HepG2 (cell line): Measurements from ENCODE around the gene SLC2A4. TPM values are rescaled to one million over a fixed set of nuclear protein-coding genes. Genes with fewer than 3 reads are reported as not detected.

Source experiments
- ASH2L ChIP-seq: fragments of 300-600, 200-600 bp; sonication (generic); IDR thresholded peaks from 2 replicates; pipeline ENCODE4 v1.7.0; 2017; ENCODE audit warnings: low read depth, mild to moderate bottlenecking, moderate library complexity, mixed read lengths, low read length; ENCODE audit not compliant: insufficient read length
- CREM ChIP-seq, 2 experiments: sonication (generic) in 1 of 2; formaldehyde crosslinking in 1 of 2; IDR thresholded peaks; 2 replicates each; pipeline versions ENCODE4 v1.4.0 to v1.6.1; 2016 to 2020; ENCODE audit warnings: antibody characterized with exemption in 1 of 2, mild to moderate bottlenecking in 1 of 2, missing genetic modification reagents in 1 of 2
- EHMT2 ChIP-seq: fragments of 200-600 bp; sonication (generic); IDR thresholded peaks from 2 replicates; pipeline ENCODE4 v1.7.0; 2017; ENCODE audit warnings: antibody characterized with exemption, low read depth, low read length, borderline replicate concordance
- ELF1 ChIP-seq: sonication (generic); formaldehyde crosslinking; IDR thresholded peaks from 2 replicates; pipeline ENCODE4 v1.4.0; 2020; ENCODE audit warnings: missing genetic modification reagents
- KLF16 ChIP-seq, 2 experiments: sonication (generic) in 1 of 2; formaldehyde crosslinking in 1 of 2; IDR thresholded peaks; 2 replicates each; pipeline versions ENCODE4 v1.6.1 to v1.8.0; 2016 to 2023; ENCODE audit warnings: missing genetic modification reagents in 2 of 2, missing compliant biosample characterization in 1 of 2
- MED1 ChIP-seq: sonication (generic); formaldehyde crosslinking; IDR thresholded peaks from 2 replicates; pipeline ENCODE4 v1.4.0; 2020; ENCODE audit warnings: missing genetic modification reagents
- NFYB ChIP-seq: sonication (generic); formaldehyde crosslinking; IDR thresholded peaks from 2 replicates; pipeline ENCODE4 v1.4.0; 2020; ENCODE audit warnings: missing genetic modification reagents
- PAF1 ChIP-seq: IDR thresholded peaks from 2 replicates; pipeline ENCODE4 v1.6.1; 2016; ENCODE audit warnings: missing genetic modification reagents, missing compliant biosample characterization
- PRPF4 ChIP-seq: fragments of 200-400 bp; formaldehyde crosslinking; IDR thresholded peaks from 2 replicates; pipeline ENCODE4 v1.6.1; 2016; ENCODE audit warnings: low read length, low read depth; ENCODE audit not compliant: poor library complexity, severe bottlenecking
- SAP130 ChIP-seq: IDR thresholded peaks from 2 replicates; pipeline ENCODE4 v1.6.1; 2016; ENCODE audit warnings: low read depth
- TP53 ChIP-seq: sonication (generic); formaldehyde crosslinking; conservative IDR thresholded peaks from 2 replicates; pipeline ENCODE4 v1.4.0; 2020; ENCODE audit warnings: missing genetic modification reagents
- ZNF335 ChIP-seq: sonication (generic); formaldehyde crosslinking; IDR thresholded peaks from 2 replicates; pipeline ENCODE4 v1.4.0; 2020; ENCODE audit warnings: missing genetic modification reagents
- ZNF431 ChIP-seq: sonication (generic); formaldehyde crosslinking; IDR thresholded peaks from 2 replicates; pipeline ENCODE4 v1.9.0; 2022; ENCODE audit warnings: missing genetic modification reagents, low read depth, mild to moderate bottlenecking, borderline replicate concordance
- ZNF557 ChIP-seq: sonication (generic); formaldehyde crosslinking; IDR thresholded peaks from 2 replicates; pipeline ENCODE4 v1.4.0; 2020; ENCODE audit warnings: missing genetic modification reagents
- ZNF644 ChIP-seq: IDR thresholded peaks from 2 replicates; pipeline ENCODE4 v1.6.1; 2016; ENCODE audit warnings: low read depth
- polyA plus RNA-seq, 8 experiments: library from polyadenylated mRNA; depleted of rRNA in 3 of 8; stranded (reverse) in 7 of 8; unstranded in 1 of 8; fragments of >200 nt; fragmentation: Illumina TruSeq in 4 of 8; extraction: Trizol in 4 of 8; gene quantifications; 2 replicates each; pipeline versions ENCODE4 v1.2.1 to v1.2.3, GENCODE V29; 2011 to 2016; ENCODE audit warnings: low read depth in 4 of 8, missing spikeins in 1 of 8, mixed read lengths in 1 of 8; ENCODE audit not compliant: insufficient read depth in 1 of 8
- total RNA-seq, 5 experiments: library from RNA; depleted of rRNA; stranded (reverse); fragments of >200 nt; fragmentation: Illumina TruSeq; extraction: Trizol; gene quantifications; 2 replicates each; pipeline ENCODE4 v1.2.3, GENCODE V29; 2016; ENCODE audit warnings: low read depth in 1 of 5
- TF ChIP-seq, protein P1 (sequence below): sonication (generic); formaldehyde crosslinking; IDR thresholded peaks from 2 replicates; pipeline ENCODE4 v1.9.0; 2022; ENCODE audit warnings: missing genetic modification reagents, mild to moderate bottlenecking, borderline replicate concordance
- TF ChIP-seq, protein P2 (sequence below): sonication (generic); formaldehyde crosslinking; IDR thresholded peaks from 2 replicates; pipeline ENCODE4 v1.4.0; 2020; ENCODE audit warnings: missing genetic modification reagents
- TF ChIP-seq, protein P3 (sequence below): sonication (generic); formaldehyde crosslinking; IDR thresholded peaks from 2 replicates; pipeline ENCODE4 v1.4.0; 2020; ENCODE audit warnings: missing genetic modification reagents, borderline replicate concordance
- TF ChIP-seq, protein P4 (sequence below): sonication (generic); formaldehyde crosslinking; IDR thresholded peaks from 2 replicates; pipeline ENCODE4 v1.9.0; 2021; ENCODE audit warnings: missing genetic modification reagents, borderline replicate concordance

SLC2A4 gene
- total and polyA plus RNA-seq, 2 of the 13 experiments (the other 11 are each of a cell fraction or from before 2014, with no cell fraction given): 4.9 to 5.8 TPM

DNA sequence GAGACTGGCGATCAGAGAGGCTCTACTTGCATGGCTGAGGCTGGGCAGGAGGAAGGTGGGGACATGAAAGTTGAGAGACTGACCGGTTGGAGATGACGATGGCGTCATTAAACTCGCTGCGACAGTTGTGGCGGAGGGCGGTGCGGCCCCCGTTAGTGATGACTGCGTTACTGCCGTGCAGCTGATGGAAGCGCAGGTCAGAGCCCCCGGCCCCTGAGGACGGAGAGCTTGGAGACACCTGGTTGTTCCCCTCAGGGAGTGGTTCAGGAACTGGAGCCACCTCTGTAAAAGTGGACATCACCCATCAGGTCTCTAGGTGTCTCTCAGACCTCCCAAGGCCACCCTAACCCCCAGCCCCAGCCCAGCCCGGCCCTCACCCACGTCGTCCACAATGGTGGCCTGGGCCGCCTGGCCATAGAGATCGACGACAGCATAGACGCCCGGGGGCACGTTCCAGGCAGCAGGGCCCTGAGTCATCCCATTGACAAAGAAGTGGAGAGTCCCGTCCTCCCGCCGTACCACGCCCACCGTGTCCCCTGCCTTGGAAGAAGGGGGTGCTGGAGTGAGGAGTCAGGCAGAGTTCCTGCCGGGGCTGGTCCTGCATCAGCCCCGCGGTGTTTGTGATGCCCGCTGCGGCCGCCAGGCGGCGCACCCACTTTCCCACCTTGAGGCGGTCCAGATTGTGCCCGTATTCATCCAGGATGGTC lies 42.4 kb downstream of the SLC2A4 start (continued):
- TF ChIP-seq, protein P1, sequence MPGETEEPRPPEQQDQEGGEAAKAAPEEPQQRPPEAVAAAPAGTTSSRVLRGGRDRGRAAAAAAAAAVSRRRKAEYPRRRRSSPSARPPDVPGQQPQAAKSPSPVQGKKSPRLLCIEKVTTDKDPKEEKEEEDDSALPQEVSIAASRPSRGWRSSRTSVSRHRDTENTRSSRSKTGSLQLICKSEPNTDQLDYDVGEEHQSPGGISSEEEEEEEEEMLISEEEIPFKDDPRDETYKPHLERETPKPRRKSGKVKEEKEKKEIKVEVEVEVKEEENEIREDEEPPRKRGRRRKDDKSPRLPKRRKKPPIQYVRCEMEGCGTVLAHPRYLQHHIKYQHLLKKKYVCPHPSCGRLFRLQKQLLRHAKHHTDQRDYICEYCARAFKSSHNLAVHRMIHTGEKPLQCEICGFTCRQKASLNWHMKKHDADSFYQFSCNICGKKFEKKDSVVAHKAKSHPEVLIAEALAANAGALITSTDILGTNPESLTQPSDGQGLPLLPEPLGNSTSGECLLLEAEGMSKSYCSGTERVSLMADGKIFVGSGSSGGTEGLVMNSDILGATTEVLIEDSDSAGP (CRISPR knock-in tag): peak; percentile 26; the same call in 1 of the 2 replicates
- no peak for TF ChIP-seq MED1 (CRISPR knock-in tag)
- TF ChIP-seq, protein P2, sequence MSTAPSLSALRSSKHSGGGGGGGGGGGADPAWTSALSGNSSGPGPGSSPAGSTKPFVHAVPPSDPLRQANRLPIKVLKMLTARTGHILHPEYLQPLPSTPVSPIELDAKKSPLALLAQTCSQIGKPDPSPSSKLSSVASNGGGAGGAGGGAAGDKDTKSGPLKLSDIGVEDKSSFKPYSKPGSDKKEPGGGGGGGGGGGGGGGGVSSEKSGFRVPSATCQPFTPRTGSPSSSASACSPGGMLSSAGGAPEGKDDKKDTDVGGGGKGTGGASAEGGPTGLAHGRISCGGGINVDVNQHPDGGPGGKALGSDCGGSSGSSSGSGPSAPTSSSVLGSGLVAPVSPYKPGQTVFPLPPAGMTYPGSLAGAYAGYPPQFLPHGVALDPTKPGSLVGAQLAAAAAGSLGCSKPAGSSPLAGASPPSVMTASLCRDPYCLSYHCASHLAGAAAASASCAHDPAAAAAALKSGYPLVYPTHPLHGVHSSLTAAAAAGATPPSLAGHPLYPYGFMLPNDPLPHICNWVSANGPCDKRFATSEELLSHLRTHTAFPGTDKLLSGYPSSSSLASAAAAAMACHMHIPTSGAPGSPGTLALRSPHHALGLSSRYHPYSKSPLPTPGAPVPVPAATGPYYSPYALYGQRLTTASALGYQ (CRISPR knock-in tag): no peak
- TF ChIP-seq ZNF557: no peak
- TF ChIP-seq EHMT2: no peak
- TF ChIP-seq, protein P3, sequence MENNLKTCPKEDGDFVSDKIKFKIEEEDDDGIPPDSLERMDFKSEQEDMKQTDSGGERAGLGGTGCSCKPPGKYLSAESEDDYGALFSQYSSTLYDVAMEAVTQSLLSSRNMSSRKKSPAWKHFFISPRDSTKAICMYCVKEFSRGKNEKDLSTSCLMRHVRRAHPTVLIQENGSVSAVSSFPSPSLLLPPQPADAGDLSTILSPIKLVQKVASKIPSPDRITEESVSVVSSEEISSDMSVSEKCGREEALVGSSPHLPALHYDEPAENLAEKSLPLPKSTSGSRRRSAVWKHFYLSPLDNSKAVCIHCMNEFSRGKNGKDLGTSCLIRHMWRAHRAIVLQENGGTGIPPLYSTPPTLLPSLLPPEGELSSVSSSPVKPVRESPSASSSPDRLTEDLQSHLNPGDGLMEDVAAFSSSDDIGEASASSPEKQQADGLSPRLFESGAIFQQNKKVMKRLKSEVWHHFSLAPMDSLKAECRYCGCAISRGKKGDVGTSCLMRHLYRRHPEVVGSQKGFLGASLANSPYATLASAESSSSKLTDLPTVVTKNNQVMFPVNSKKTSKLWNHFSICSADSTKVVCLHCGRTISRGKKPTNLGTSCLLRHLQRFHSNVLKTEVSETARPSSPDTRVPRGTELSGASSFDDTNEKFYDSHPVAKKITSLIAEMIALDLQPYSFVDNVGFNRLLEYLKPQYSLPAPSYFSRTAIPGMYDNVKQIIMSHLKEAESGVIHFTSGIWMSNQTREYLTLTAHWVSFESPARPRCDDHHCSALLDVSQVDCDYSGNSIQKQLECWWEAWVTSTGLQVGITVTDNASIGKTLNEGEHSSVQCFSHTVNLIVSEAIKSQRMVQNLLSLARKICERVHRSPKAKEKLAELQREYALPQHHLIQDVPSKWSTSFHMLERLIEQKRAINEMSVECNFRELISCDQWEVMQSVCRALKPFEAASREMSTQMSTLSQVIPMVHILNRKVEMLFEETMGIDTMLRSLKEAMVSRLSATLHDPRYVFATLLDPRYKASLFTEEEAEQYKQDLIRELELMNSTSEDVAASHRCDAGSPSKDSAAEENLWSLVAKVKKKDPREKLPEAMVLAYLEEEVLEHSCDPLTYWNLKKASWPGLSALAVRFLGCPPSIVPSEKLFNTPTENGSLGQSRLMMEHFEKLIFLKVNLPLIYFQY (CRISPR knock-in tag): no peak
- TF ChIP-seq NFYB (CRISPR knock-in tag): no peak
- no peak for TF ChIP-seq PAF1 (CRISPR knock-in tag)
- TF ChIP-seq, protein P4, sequence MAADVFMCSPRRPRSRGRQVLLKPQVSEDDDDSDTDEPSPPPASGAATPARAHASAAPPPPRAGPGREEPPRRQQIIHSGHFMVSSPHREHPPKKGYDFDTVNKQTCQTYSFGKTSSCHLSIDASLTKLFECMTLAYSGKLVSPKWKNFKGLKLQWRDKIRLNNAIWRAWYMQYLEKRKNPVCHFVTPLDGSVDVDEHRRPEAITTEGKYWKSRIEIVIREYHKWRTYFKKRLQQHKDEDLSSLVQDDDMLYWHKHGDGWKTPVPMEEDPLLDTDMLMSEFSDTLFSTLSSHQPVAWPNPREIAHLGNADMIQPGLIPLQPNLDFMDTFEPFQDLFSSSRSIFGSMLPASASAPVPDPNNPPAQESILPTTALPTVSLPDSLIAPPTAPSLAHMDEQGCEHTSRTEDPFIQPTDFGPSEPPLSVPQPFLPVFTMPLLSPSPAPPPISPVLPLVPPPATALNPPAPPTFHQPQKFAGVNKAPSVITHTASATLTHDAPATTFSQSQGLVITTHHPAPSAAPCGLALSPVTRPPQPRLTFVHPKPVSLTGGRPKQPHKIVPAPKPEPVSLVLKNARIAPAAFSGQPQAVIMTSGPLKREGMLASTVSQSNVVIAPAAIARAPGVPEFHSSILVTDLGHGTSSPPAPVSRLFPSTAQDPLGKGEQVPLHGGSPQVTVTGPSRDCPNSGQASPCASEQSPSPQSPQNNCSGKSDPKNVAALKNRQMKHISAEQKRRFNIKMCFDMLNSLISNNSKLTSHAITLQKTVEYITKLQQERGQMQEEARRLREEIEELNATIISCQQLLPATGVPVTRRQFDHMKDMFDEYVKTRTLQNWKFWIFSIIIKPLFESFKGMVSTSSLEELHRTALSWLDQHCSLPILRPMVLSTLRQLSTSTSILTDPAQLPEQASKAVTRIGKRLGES (CRISPR knock-in tag): no peak
- no peak for TF ChIP-seq PRPF4
- no peak for TF ChIP-seq KLF16 (CRISPR knock-in tag; IDR thresholded peaks at IDR 0.05)
- TF ChIP-seq ZNF644: no peak
- no peak for TF ChIP-seq ASH2L
- TF ChIP-seq ELF1 (CRISPR knock-in tag): no peak
- TF ChIP-seq TP53 (CRISPR knock-in tag): no peak
- TF ChIP-seq ZNF335: no peak
- TF ChIP-seq SAP130: no peak
- no peak for TF ChIP-seq ZNF431 (CRISPR knock-in tag)
- TF ChIP-seq CREM (IDR thresholded peaks at IDR 0.05): no peak
- TF ChIP-seq CREM (CRISPR knock-in tag; IDR thresholded peaks at IDR 0.05): no peak
